Measurements from ENCODE around the gene DNASE2B.

DNA sequence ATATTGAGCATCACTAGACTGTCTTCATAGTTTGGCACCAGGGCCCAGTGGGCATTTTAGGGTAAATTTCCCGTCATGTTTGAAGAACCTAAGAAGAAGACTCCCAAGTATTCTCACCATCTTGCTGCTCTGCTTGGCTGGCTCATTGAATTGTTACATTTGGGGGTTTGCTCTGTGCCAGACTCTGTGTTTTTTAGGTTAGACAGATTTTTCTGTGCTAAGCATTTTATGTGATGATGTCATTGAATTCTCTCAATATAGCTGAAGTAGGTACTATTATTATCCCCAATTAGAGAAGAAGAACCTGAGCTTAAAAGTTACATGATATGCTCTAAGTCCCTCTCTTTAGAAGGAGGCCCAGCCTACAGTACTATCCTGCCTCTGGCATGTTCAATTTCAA lies 28.0 kb upstream of the DNASE2B start:
- TF ChIP-seq ZNF274 (IDR thresholded peaks at IDR 0.05; ENCODE audit: low read depth, low read length) (no peak), YY1 (IDR thresholded peaks at IDR 0.05; ENCODE audit: insufficient read depth, insufficient read length) (no peak), SUZ12 (IDR thresholded peaks at IDR 0.05; ENCODE audit: extremely low read depth, insufficient read depth, insufficient read length) (no peak)

Measured in NT2/D1 (cell line).